ENCODE data around the gene SBNO2. TPM values are rescaled to one million over a fixed set of nuclear protein-coding genes. Genes with fewer than 3 reads are reported as not detected.

SBNO2 gene
- total RNA-seq, 1 donor from 2014 or later = 54.0 TPM

DNA sequence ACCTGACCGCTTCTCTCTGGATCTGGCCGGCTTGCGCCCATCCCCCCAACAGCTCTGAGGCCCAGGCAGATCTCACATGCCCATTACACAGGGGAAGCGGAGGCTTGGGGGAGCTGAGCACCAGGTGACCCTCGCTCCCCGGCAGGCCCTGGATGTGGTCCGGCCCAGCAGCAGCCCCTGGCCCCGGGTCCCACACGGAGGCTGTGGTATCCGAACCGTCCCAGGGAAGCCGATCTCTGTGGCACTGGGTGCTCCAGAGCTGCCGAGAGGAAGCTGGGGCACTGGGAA is 27.7 kb downstream of the SBNO2 start:
- H3K27me3 ChIP-seq = no peaks in the 10 kb centered on the region
- H3K4me3 ChIP-seq = no peak overlapping the region
- intact Hi-C loops (cut with DNase I) = no loop called here
- no peak for TF ChIP-seq POLR2AphosphoS5 (IDR thresholded peaks at IDR 0.05; ENCODE audit: insufficient read depth in 1 of 2, low read depth in 1 of 2)
- TF ChIP-seq POLR2A (IDR thresholded peaks at IDR 0.05) = no peak
- TF ChIP-seq, protein P1, sequence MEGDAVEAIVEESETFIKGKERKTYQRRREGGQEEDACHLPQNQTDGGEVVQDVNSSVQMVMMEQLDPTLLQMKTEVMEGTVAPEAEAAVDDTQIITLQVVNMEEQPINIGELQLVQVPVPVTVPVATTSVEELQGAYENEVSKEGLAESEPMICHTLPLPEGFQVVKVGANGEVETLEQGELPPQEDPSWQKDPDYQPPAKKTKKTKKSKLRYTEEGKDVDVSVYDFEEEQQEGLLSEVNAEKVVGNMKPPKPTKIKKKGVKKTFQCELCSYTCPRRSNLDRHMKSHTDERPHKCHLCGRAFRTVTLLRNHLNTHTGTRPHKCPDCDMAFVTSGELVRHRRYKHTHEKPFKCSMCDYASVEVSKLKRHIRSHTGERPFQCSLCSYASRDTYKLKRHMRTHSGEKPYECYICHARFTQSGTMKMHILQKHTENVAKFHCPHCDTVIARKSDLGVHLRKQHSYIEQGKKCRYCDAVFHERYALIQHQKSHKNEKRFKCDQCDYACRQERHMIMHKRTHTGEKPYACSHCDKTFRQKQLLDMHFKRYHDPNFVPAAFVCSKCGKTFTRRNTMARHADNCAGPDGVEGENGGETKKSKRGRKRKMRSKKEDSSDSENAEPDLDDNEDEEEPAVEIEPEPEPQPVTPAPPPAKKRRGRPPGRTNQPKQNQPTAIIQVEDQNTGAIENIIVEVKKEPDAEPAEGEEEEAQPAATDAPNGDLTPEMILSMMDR (IDR thresholded peaks at IDR 0.05) = no peak
- no peaks in the 10 kb centered on the region for H3K9me3 ChIP-seq
- DNase-seq (ENCODE audit: extremely low spot score in 2 of 2) = no peak
- peaks cover 27% of the 10 kb centered on the region for H3K4me1 ChIP-seq
- H3K27ac ChIP-seq = no peak overlapping the region
- peaks cover 0 to 16% of the 10 kb centered on the region in 2 donors for H3K36me3 ChIP-seq

DNA sequence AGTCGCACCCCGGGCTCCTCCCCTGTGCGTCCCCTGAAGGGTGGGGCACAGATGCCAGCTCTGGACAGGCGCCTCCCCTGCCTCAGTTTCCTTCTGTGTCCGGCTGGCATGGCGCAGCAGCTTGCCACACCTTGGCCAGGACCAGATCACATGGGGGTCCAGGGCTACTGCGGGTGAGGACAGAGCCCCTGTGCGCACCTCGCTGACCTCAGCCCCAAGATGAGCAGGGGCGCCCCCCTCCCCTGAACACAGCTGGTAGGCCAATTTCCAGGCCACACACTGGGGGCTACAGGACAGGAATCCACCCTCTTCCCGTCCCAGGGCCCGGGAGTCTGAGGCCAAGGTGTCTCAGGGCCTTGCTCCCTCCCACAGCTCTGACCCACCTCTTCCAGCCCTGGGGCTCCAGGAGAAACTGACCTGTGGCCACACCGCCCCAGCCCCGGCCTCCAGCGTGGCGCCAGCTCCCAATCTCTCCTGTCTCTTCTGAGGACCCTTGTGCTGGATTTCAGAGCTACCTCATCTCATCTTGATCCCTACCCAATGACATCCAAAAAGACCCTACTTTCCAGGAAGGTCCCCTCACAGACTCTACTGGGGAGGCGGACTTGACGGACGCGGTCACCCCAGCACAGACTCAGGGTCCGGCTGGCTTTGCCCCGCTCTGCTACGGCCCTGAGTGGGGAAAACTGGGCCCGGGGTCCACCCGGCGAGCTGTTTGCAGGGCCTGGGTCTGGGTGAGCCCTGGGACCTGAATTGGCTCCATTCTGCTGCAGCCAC is 28.2 kb downstream of the SBNO2 start:
- no peaks in the 10 kb centered on the region for H3K27me3 ChIP-seq
- no peak overlapping the region for H3K4me3 ChIP-seq
- peaks cover 0 to 16% of the 10 kb centered on the region in 2 donors for H3K36me3 ChIP-seq
- no peaks in the 10 kb centered on the region for H3K9me3 ChIP-seq
- intact Hi-C loops (cut with DNase I) = no loop called here
- H3K27ac ChIP-seq = no peak overlapping the region
- no peak for DNase-seq (ENCODE audit: extremely low spot score in 2 of 2)
- TF ChIP-seq POLR2A (IDR thresholded peaks at IDR 0.05) (no peak), POLR2AphosphoS5 (IDR thresholded peaks at IDR 0.05; ENCODE audit: insufficient read depth in 1 of 2, low read depth in 1 of 2) (no peak)
- TF ChIP-seq, protein P1 (IDR thresholded peaks at IDR 0.05) = no peak
- H3K4me1 ChIP-seq = peaks cover 21% of the 10 kb centered on the region

DNA sequence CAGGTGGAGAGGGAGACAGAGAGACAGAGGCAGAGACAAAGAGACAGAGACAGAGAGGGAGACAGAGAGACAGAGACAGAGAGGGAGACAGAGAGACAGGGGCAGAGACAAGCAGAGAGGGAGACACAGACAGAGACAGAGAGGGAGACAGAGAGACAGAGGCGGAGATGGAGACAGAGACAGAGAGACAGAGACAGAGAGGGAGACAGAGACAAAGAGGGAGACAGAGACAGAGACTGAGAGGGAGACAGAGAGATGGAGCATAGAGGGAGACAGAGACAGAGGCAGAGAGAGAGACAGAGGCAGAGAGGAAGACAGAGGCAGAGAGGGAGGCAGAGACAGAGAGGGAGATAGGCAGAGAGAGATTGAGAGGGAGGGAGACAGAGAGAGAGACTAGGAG is 29.3 kb downstream of the SBNO2 start:
- Histone ChIP-seq H3K27ac (no peak overlapping the region), H3K27me3 (no peaks in the 10 kb centered on the region), H3K9me3 (no peaks in the 10 kb centered on the region), H3K4me1 (peaks cover 13% of the 10 kb centered on the region), H3K36me3 (peaks cover 0 to 16% of the 10 kb centered on the region in 2 donors), H3K4me3 (no peak overlapping the region)
- DNase-seq (ENCODE audit: extremely low spot score in 2 of 2) = no peak
- TF ChIP-seq, protein P1 (IDR thresholded peaks at IDR 0.05) = no peak
- no peak for TF ChIP-seq POLR2A (IDR thresholded peaks at IDR 0.05)
- no peak for TF ChIP-seq POLR2AphosphoS5 (IDR thresholded peaks at IDR 0.05; ENCODE audit: insufficient read depth in 1 of 2, low read depth in 1 of 2)
- intact Hi-C loops (cut with DNase I) = no loop called here

DNA sequence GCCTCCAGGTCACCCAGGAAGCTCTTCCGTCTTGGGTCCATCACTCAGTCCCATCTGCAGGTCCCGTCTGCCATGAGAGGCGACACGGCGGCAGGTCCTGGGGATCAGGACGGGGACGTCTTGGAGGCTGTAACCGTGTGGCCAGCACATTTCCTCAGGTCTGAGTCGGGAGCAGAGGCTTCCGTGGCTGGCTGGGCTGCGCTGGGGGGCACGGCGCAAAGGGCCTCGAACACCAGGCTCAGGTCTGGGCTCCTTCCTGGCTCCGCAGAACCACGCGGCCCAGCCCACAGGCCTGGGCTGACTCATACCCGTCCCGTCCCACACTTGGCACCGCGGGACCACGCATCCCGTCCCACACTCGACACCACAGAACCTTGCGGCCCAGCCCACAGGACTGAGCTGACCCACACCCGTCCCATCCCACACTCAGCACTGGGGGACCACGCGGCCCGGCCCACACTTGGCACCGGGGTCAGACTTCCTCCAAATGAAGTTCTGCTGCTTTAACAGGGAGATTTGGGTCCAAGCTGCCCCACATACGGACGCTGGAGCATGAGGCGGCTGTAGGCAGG is 30.2 kb downstream of the SBNO2 start:
- no peaks in the 10 kb centered on the region for H3K27me3 ChIP-seq
- no peak for DNase-seq (ENCODE audit: extremely low spot score in 2 of 2)
- H3K4me3 ChIP-seq = no peak overlapping the region
- TF ChIP-seq POLR2AphosphoS5 (IDR thresholded peaks at IDR 0.05; ENCODE audit: insufficient read depth in 1 of 2, low read depth in 1 of 2) = no peak
- TF ChIP-seq, protein P1 (IDR thresholded peaks at IDR 0.05) = no peak
- no peak for TF ChIP-seq POLR2A (IDR thresholded peaks at IDR 0.05)
- H3K27ac ChIP-seq = no peak overlapping the region
- H3K36me3 ChIP-seq = peaks cover 0 to 16% of the 10 kb centered on the region in 2 donors
- H3K9me3 ChIP-seq = no peaks in the 10 kb centered on the region
- intact Hi-C loops (cut with DNase I) = no loop called here
- H3K4me1 ChIP-seq = peaks cover 7% of the 10 kb centered on the region

DNA sequence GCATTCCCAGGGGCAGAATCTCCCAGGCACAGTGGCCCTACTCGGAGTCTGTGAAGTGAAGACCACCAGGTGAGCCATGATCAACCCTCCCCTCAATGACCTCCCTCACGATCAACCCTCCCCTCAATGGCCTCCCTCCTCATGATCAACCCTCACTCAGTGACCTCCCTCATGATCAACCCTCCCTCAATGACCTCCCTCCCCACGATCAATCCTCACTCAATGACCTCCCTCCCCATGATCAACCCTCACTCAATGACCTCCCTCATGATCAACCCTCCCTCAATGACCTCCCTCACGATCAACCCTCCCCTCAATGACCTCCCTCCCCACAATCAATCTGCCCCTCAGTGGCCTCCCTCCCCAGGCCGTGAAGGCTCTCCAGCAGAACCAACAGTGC is 32.1 kb downstream of the SBNO2 start:
- H3K36me3 ChIP-seq = peaks cover 0 to 16% of the 10 kb centered on the region in 2 donors
- H3K4me1 ChIP-seq = peaks cover under 1% of the 10 kb centered on the region
- no peaks in the 10 kb centered on the region for H3K9me3 ChIP-seq
- intact Hi-C loops (cut with DNase I) = no loop called here
- H3K27me3 ChIP-seq = no peaks in the 10 kb centered on the region
- H3K4me3 ChIP-seq = no peak overlapping the region
- H3K27ac ChIP-seq = no peak overlapping the region
- DNase-seq (ENCODE audit: extremely low spot score in 2 of 2) = peak in 1 of 2 donors; percentile 98
- TF ChIP-seq, protein P1 (IDR thresholded peaks at IDR 0.05) = no peak
- TF ChIP-seq POLR2A (IDR thresholded peaks at IDR 0.05) (no peak), POLR2AphosphoS5 (IDR thresholded peaks at IDR 0.05; ENCODE audit: insufficient read depth in 1 of 2, low read depth in 1 of 2) (no peak)

All from vagina (tissue), 2 donors.